SW 1271 (cell line): Measurements from ENCODE around the gene ARHGEF2.
A peak's percentile ranks its signal among the peaks of the same experiment; 100 is the strongest.

Experiments used
- DNase-seq, 2 experiments: peaks; one replicate each; lab custom pipeline; 2025; lab: John Stamatoyannopoulos, UW

Gene ARHGEF2

DNA sequence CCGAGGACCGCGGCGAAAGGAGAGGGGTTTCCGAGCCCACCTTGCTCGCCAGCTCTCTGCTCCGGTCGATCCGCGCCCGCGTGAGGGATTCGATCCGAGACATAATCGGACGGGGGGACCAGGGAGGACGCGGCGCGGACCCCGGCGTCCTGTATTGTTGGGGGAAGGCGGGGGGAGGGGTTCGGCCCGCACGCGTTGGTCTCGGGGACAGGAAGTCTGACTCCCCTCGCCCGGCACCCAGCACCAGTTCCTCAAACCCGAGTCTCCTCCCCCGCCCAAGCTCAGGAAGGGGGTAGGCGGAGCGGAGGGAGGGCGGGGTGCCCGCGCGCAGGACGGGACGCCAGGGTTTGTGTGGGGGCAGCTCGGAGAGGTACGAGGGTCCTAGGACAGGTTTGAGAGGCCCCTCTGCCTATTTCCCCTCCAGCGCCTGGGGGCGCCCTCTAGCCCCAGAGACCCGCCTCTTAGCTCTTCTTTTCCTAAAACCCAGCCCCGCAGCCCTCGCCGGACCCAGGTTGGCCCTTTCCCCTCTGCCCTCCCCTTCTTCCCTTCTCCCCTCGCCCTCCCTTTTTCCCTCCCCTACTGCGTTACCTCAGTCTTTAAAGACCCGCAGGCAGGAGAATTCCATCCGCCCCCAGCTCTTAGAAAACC, at the start of gene ARHGEF2:
Gene ARHGEF2, minus strand, starts transcription at position 223 of the 648 bp plus-strand sequence. Its CDS starts 120 bp downstream, at position 103.
- peak; percentile 40 to 44 for DNase-seq

DNA sequence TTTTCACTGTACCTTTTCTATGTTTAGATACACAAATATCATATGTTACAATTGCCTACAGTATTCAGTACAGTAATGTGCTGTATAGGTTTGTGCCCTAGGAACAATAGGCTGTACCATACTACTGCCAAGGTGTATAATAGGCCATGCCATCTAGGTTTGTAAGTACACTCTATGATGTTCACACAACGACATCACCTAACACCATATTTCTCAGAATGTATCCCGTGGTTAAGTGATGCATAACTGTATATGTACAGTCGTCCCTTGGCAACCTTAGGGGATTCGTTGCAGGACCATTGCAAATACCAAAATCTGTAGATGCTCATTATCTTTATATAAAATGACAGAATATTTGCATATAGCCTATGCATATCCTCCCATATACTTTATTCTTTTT, 48.2 kb upstream of the ARHGEF2 start:
- no peak for DNase-seq

DNA sequence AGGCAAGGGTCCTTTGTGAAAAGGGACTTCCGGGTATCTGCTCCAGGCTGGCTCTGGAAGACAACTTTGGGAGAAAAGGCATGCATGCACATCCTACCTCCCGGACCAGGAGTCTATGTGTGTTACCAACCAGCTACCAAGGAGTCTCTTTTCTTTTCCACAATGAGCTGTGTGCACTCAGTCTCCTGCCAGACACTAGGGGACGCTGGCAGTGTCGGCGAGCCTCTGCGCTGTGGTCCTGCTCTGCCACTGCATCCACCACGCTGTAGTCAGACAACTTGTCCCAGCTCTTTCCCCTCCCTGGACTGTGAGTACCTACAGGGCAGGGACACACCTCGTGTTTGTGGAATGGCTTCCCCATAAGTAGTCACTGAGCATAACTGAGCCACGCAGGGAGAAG, 47.5 kb upstream of the ARHGEF2 start:
- DNase-seq, result peak in 1 of 2 experiments; percentile 24

DNA sequence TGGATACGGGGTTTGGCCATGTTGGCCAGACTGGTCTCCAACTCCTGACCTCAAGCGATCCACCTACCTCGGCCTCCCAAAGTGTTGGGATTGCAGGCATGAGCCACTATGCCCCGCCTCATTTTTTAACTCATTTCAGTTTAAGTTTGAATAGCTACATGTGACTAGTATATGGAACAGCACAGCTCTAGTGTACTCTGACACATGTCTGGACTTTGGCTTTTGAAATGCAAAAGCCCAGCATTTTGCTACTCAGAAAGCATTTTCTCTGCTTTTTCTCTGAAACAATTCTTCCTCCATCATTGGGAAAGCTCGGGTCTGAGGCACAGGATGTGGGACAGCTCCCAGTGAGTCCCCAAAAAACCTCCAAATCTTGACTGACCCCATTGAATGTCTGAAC, 46.5 kb upstream of the ARHGEF2 start:
- no peak for DNase-seq

DNA sequence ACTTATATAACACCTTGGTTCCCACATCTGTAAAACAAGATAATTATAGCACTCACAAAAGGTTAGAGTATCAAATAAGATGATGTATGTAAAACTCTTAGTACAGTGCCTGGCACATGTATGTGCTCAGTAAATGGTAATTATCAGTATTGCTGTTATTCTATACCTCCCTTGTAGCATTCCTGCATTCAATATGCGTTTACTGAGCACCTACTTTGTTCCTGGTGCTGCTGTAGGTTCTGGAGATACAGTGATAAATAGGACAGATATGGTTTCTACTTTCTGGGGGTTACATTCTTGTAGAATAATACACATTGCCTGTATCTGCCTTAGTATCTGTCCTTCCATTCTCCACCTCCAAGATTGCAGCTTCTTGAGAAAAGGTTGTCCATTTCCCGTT, 43.6 kb upstream of the ARHGEF2 start:
- no peak for DNase-seq

DNA sequence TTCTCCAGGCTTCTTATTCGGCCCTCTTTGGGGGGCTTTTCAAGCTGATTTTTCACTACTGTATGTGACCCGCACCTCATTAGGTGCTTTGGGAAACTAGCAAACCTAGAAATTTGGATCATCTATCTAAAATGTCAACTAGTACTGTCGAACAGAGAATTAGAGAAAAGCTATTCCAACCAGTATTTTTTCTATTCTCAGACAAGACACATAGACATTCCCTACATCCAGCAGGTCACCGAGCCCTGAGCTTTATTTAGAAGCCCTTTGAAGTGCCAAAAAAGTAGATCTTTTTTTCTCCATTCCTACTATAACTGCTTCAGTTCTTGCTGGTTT, 42.7 kb upstream of the ARHGEF2 start:
- DNase-seq, result no peak

DNA sequence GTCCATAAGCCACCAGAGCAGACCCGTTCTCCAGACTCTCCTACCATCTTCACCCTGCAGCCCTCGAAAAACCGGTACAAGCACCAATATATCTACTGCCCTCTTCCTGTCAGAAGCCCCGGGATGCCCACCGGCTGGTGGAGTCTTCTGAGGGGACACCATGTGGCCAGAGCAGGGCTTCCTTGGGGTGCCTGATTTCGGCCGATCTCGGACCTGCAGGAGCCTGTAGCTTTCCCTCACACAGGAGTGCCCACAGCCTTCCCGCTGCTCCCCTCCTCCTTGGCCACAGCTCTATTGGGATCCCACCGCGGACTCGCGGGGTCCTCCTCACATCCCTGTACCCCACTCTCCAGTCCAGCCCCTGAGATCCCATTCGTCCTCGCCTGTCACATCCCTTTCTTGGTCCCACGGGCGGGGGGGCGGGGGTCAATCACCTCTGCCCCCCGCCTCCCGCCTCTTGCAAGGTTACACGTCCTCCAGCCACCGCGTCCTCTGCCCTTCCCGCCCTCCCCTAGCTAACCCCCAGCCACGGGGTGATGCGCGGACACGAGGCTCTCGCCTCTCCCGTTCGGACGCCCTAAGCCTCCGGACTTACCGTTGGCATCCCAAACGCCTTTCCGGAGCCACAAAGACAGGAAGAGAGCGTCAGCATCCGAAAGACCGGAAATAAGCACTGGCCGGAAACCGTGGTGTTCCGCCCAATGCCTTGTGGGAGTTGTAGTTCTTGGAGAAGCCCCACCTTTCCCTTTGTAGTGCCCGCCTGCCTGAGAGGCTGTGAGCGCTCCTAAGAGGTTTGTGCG, 42.1 kb upstream of the ARHGEF2 start, which contains the start of gene SSR2:
Gene SSR2, minus strand, starts transcription at position 659 of the 800 bp plus-strand sequence. CDS start 784 bp downstream, outside the sequence.
- DNase-seq, result peak; percentile 57 to 82

DNA sequence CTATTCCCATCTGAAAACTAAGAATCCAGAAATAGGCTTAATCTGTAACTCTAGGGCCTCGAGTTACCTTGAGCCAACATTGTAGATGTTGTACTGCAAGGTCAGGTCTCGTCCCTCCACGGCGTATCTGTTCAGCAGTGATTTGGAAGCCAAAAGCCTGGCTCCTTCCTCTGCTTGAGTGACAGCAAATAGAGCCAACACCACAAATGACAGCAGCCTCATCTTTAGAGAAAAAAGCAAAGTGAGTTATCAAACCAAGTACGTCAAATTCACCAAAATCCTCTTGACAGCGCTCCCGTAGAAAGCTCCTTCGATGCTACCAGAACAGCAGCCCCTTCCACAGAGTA, 41.6 kb upstream of the ARHGEF2 start:
- no peak for DNase-seq

DNA sequence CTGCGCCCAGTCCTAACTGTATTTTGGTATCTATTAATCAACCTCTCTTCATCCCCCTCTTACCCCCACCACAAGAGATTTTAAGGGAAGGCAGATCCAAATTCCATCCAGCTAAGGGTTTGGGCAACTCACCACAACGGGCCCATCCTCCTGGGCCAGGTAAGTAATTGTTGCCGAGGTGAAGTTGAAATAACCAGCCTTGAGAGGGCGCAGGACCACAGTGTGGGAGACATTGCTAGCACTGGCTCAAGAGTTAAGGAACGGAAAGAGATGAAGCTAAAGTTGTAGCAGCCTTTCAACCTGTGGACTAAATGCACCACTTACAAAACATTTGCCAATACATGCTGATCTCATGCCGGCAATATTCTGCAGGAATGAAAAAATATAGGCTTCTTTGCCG, 36.5 kb upstream of the ARHGEF2 start:
- no peak for DNase-seq

DNA sequence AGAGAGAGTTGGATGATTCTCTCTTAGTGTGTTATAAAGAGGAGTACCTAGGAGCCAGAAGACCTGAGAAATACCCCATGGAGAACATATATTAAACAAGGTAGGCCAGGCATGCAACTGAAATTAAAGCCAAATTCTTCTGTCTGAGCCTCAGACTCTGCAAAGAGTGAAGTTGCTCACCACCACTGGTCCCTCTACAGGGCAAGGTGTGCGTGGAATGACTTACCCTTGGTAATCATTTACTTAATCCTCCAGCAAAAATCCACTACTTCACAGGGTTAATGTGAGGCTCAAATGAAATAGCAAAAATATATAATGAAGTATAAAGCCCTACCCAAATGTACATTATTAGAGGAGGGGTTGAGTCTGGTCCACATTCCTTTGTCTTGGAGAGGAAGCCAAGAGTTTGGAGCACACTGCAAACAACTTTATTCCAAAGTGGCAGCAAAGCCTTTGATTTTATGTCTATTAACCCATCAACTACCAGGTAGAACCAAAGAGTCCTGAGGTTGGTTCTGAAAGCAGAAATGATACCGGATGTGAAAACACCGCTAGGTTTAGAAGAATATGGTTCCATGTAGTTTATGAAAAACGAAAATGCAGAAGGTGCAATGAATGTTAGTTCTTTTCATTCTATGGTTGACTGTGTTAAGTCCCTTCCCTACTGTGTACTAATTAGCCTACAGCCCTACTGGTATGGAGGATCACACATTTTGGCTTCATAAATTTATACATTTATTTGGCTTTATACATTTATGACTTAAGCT, 33.9 kb upstream of the ARHGEF2 start:
- DNase-seq, result no peak

DNA sequence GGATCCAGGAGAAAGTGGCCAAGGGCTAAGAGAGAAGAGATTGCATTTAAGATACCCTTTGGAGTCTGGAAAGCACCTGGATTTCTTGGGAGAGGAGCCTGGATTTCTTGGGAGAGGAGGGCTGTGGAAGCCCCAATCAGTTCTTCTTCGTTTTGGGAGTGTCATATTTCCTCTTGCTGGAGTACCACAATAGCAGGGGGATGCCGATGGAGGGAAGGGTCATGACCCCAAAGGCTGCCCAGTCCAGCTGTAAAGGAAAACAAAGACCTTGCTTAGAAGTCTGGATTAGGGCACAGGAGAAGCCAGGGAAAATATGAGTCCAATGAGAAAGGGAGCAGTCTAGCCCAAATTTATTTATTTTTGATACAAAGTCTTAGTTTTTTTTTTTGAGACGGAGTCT, 31.1 kb upstream of the ARHGEF2 start:
- no peak for DNase-seq

DNA sequence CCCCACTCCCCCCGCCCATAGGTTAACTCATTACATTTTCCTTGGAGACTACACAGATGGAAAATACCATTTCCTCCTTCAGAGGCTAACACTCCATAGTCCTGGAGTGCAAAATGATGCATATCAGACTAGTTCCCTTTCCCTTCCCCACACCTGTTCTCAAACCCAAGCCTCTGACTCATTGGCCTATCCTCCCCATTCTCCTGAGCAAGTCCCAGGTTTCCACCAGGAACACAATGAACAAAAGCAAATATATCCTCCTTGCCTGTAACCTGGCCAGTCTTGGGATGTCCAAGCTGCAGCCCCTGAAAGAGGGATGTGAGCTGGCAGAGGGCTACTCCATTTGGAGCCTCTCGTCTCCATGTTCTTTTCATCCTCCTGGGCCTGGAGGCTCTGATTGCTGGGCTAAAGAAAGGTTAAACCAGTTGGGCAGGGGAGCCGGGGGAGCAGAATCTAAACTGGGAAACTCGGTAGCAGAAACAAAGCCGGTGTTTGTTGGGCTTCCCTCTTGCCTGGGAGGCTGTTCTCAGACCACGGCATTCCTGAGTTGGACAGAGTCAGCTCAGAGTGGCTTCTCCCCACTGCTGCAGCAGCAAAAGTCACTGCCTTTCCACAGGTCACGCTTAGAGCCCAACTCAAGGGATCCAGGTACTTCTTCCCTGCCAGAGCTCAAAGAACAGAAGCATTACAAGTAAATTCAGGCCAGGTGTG, 28.5 kb upstream of the ARHGEF2 start:
- no peak for DNase-seq

DNA sequence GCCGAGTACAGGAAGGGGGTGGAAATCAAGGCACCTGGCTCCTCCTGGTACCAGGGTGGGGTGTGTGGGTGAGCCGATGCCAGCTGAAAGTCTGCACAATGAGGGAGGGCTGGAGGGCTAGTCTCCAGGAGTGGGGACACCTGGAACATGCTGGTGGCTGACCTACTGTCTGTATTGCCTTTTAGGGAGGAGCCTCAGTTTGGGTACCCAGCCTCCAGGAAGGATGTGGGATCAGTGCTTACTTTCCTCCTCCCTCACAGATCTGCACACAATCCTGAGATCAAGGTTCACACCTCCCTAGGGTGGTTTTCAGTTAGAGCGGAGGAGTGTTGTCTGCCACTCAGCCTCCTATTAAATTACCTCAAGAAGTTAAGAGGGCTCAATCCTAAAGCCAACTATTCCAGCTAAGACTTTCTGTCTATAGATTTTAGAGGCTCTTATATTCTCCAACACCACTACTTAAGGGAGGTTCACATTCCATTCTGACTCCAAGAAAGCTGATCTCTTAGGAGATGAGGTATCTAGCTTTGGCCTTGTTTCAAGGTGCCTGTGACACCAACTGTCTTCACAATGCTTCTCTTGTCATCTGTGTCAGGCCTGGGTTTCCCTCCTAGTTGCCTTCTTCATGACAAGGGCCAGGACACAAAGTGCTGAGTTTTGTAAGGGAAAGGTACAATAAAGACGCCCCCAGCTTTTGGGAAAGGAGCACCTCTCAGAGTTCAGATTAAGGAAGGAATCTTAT, 26.7 kb upstream of the ARHGEF2 start:
- DNase-seq, result no peak

DNA sequence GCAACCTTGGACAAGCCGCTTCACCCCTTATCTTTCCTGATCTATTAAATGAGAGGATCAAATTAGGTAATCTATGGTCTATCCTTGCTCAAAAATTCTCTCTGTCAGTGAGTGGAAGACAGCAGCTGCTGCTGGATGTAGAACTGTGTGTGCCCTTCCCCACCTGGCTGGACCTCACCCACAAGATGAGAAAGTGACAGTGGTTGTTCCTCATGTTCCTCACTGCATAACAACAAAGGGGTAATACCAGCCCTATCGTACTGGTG, 25.5 kb upstream of the ARHGEF2 start:
- DNase-seq, result no peak

DNA sequence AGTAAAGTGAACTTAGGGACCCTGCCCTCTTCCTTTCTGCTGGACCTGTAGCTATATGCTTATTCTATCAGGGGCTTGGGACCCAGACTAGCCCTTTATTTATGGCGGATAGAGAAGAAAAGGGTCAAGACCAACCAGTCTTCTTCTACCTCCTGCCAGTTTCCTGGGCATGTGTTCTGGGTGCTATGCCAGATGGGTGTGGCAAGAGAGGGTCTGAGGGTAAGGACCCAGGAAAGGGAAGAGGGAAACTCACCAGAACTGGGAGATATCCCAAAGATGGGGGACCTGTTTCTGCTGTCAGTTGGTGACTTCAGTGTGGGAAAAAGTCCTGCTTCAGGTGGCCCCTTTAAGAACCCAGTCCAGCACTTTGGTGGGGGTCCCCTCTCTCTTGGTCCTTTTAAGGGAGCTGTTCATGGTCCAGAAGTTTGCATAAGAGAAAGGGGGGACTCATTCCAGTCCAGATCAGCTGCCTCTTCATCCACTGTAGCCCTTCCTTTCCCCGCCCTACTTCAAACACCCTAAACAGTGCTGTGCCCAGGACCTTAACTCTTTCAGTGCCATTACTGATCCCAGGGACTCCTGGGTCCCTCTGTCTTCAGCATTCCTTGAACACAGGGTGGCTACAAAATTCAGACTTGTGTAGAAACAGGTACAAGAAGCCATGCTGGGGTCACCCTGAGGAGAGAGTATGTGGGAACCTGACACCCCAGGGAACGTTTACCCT, 24.0 kb upstream of the ARHGEF2 start:
- no peak for DNase-seq

DNA sequence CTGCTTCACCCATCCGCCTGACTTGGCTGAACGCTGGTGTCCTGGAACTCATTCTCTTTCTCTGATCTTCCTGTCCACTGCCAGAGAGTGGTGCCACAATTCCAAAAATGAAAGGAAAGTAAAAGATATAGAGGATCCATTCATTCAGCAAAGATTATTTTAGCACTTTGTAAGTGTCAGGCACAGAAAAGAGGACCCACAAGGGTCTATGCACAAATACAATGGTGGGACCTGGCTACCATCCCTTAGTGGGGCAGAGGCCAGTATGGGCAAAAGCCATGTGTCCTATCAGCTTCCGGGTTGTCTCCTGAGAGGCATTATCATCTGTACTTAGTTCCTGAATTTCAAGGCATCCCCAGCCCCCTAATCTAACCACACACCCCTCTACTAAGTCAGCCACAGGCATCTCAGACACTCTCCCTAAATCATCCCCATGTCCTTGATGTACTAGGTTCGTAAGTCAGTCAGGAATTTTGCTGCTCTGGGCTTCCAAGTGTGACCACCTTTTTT, 23.4 kb upstream of the ARHGEF2 start:
- no peak for DNase-seq

DNA sequence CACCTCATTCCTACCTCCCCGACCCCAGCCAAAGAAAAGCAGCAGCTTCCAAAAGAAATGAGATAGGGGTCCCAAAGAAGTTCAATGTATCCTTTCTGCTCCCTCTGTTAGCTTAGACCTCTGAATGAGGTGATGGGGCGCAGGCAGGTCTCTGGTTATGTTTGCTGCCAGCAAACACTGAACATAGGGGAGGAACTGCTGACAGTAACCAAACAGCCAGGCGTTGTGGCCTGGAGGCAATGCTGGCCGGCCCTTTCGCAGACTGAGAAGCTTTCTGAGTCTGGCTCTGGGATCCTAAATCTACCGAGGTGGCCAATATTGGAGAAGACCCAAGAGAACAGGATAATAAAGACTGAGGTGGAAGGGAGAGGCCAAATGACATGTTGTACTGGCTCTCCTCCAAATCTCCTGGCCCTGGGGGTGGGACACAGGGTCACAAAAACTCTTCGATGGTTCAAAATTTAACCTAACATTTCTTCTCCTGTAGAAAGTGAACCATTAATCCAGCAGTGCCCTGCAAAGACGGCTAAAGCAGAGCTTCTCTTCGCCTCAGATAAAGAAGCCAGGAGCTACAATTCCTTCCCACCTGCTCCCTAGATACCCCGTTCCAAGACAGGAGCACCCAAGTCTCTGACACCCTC, 22.8 kb upstream of the ARHGEF2 start:
- no peak for DNase-seq

DNA sequence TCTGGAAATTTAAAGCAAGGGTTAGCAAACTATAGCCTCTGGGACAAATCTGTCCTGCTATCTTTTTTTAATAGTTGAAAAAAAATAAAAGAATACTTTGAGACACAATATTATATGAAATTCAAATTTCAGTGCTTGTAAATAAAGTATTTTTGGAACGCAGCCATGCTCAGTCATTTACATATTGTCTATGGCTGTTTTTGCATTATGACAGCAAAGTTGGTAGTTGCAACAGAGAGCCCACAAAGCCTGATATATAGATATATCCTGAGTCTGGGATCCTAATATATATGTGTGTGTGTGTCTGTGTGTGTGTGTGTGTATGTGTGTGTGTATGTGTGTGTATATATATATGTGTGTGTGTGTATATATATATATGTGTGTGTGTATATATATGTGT, 21.6 kb upstream of the ARHGEF2 start:
- DNase-seq, result no peak

DNA sequence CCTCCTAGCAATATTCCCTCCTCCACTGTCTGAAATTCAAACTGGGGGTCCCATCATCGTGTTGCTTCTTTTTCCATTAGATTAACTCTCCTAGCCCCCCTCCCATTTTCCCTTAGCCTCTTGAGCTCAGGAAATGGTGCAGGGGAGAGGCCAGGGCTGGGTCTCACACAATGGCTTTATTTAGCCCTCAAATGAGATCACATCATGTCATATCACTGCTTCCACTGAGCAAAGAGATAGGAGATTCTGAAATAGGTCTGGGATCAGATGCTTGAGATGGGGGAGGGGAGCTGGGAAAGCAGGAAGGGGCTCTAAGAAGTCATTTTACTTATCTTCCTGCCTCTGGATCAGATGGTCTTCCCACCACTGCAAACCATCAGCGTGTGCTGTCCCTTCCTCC, 17.8 kb upstream of the ARHGEF2 start:
- DNase-seq, result no peak

DNA sequence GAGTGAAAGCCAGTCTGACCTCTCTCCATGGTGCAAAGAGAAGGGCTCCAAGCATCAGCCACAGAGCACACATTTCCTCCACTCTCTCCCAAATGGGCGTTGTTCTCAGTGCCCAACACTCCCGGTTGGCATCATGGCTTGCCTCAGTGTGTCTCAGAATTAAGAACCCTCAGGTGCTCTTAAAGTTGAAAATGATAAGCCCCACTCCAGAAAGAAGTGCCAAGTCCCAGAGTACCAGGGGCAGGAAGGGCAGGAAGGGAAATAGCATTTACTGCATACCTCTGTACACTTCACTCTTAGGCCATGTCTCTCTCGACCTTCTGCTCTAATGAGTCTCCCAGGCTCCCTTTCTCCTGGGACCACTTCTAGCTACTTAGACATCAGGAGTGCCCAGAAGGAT, 15.2 kb upstream of the ARHGEF2 start:
- no peak for DNase-seq
